GM19043 (cell line): Measurements from ENCODE around the gene MACROD2.

ENCODE experiments used
- ATAC-seq: cut with Tn5 transposase; IDR thresholded peaks from one replicate; pipeline ENCODE4 v1.9.1; 2021; ENCODE audit warnings: low read depth; ENCODE audit not compliant: unreplicated experiment

The MACROD2 gene

GRCh38 chr20:15911581-15911980, 1916.3 kb downstream of the MACROD2 start:
- no peak for ATAC-seq

DNA sequence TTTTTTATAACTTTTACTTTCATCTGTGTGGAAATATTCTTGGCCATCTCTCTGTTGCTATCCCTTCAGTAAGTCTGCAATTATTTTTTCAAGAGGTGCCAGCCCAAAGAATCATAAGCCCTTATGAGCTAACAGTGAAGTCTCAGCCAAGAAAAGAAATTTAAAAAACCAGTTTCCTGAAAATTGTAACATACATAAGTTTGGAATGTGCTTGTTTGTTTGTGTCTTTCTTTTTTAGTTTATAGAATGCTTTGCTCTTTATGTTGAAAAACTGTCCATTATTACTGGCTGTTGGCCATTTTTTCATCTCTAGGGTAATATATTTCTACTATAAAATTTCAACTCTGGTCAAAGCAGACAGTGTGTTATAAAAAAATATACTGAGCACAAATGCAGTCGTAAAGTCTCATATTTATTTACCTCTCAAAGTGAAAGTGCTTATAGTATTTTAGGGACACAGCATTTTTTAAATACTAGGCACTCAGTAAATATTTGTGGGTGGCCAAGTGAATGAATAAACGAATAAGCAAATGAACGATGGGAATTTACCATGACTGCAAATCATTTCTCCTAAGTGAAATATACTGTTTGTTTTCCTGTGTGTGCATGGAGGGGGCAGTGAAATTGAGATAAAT, 1918.2 kb downstream of the MACROD2 start:
- ATAC-seq, result no peak

DNA sequence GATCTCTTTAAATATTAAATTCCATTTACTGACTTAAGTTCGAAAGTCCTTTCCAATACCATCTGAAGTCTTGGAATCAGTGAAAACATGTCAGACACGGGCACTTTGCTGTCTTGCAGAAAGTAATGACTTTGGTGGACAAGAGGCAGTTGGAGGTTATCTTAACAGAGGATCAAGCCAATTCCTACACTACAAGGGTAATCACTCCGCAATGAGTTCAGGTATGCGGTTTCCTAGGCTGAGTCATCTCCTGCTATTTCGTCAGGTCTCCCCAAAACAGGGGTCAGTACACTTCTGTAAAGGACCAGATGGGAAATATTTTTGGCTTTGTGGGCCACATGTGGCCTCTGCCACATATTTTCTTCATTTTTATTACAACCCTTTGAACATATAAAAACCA, 1921.3 kb downstream of the MACROD2 start:
- no peak for ATAC-seq

DNA sequence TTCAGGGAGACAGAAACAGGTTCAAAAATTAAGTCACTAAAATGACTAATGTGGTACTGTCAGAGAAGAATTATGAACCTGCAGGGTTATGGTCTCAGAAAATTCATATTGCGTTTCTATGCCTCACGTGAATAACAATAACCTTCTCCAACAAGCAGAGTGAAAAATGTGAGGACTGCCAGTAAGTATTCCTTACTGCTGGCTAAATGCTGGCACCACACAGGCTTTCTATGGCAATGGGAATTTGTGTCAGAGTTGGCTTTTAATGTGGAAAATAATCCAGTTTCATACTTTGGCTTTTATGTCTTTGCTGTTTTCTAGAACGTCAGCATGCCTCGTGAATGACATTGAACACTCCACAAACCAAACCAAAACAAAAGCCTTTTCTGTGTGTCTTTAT, 1922.0 kb downstream of the MACROD2 start:
- ATAC-seq, result no peak

DNA sequence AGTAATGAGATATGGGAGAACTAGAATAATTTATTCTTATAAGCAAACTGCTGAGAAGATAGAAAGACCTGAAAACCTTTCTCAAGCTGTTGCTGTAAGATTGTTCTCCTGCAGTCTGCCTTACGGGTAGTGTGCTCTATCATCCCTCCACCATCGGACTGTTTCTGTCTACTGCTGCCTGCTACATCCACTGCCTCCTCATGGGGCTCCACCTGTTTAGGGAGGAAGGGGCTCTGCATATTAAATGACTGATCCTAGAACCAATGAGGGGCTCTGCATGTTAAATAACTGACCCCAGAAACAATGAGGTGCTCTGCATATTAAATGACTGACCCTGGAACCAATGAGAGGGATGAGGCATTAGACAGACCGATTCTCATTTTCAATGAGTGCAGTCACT, 1923.3 kb downstream of the MACROD2 start:
- no peak for ATAC-seq

DNA sequence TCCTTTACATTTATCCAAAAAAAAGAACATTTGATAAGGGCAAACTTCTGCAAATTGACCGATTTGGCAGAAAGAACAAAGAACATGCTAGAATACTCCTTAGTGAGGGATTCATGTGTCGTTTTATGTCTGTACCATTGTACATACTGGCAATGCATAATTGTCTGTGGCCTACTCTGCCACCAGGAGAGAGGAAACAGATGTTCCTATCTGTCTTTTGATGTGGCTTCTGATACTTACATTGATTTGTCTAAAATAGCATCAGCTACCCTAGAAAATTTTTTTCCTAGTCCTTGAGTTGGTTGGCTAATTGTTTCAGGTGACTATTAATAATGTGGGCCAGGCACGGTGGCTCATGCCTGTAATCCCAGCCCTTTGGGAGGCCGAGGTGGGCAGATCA, 1923.8 kb downstream of the MACROD2 start:
- ATAC-seq, result no peak

DNA sequence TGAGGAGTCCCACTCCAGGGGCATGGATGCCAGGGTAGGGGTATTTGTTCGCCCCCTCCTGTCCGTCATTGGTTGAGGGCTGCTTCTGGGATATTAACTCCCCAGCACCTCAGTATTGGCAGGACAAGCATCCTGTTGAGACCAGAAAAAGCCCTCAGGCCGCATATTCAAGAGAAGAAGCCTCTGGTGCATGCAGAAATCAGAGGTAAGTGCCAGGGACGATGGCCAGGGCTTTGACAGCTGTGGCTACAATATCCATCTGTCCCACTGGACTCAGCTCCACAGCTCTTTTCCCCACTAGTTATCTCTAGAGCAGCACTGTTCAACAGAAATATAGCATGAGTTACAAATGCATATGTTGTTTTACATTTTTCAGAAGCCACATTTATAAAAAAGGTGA, 1926.6 kb downstream of the MACROD2 start:
- ATAC-seq, result no peak

GRCh38 chr20:15922556-15922955, 1927.2 kb downstream of the MACROD2 start:
- peak; percentile 25 for ATAC-seq

- peak; percentile 71 for ATAC-seq
These were observed 1927.9 kb downstream of the MACROD2 start for GRCh38 chr20:15923030-15923776.

DNA sequence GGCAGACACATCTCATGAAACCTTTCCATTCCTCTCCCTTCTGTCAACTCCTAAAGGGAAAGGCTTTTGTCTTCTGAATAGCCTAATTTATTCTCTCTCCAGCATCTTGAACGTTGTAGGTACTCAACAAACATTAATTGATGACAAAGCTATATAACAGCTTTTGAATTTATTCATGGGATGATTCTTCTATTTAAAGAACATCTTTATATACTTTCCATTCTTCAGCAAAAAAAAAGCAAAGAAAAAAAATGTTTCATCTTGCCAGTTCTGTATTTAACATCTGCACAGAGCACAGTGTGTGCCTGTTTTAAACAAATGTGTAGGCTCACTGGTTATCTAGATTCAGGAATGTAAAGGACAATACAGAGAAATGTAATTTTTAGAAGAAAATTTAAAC, 1929.2 kb downstream of the MACROD2 start:
- ATAC-seq, result no peak

DNA sequence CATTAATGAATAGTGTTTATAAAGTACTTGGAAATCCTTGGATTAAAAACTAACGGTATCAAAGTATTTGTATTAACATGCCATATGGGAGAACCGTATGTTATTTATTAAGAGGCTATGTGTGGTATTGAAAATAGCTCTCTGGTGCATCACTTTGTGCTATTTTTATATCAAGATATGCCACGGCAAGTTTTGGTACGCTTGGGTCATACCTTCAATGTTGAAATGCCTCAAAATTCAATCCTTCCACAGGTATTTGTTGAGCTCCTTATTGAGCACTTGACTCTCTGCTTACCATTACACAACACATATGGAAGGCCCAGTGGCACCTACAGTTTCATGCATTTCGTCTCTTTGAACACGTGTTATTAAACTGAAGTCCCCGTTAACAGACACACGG, 1930.1 kb downstream of the MACROD2 start:
- ATAC-seq, result no peak

DNA sequence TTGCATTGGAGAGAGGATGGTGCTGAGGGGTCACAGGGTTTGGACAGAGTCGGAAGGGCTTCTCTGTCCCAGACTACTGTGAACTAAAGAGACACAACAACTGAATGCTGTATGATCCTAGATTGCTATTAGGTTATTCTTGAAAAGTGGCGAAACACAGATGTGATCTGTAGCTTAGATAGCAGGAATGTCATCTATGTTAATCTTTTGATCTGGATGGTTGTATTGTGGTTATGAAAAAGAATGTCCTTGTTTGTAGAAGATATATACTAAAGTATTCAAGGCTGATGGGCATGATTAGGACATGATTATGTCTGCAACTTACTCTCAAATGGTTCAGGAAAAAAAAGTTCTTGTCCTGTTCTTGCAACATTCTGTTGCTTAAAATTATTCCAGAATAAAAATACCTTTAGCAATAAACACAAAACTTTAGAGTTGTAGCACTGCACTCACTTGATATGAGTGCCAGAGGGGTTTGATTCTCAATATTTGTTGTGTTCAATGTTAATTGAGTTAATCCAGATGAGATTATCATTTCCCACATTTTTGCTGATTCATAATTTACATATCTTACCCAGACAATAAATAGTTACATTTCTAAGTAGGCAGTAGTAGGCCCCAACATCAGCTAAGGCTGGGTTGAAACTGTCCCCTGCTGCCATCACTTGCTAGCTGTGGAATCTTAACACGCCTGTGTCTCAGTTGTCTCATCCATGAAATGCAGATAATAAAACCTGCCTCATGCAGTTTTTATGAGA, 1932.8 kb downstream of the MACROD2 start:
- ATAC-seq, result no peak

- ATAC-seq, result no peak
These were observed 1933.6 kb downstream of the MACROD2 start for GRCh38 chr20:15928946-15929345.

GRCh38 chr20:15930311-15931305, 1935.3 kb downstream of the MACROD2 start:
- ATAC-seq, result no peak

DNA sequence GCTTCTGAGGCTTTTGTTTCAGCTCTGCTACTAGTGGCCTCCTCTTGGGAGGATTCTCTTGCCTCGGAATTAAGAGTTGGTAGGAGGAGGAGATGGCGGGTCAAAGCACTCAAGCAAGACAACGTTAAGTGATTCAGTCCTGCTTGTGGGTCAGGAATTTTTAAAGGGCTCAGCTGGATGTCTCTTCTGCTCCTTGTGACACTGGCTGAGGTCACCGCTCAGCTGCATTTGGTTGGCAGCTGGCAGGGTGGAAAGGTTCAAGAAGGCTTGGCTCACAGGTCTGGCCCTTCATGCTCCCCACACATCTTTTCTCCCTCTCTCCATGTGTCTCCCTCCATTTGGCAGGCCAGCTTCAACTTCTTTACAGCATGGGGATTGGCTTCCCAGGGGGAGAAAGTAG, 1936.6 kb downstream of the MACROD2 start:
- no peak for ATAC-seq

- peak; percentile 92 for ATAC-seq
These were observed 1941.9 kb downstream of the MACROD2 start for GRCh38 chr20:15937179-15937578.

GRCh38 chr20:15938847-15939246, 1943.5 kb downstream of the MACROD2 start:
- ATAC-seq, result no peak

DNA sequence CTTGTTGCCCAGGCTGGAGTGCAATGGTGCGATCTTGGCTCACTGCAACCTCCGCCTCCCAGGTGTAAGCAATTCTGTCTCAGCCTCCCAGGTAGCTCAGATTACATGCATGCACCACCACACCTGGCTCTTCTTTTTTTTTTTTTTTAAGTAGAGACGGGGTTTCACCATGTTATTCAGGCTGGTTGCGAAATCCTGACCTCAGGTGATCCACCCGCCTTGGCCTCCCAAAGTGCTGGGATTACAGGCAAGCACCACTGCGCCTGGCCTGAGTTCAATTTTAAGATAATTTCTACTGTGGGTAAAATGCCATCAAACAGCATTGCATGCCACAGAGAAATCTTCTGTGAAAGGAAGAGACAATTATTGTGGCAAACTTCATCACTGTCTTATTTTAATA, 1944.8 kb downstream of the MACROD2 start:
- ATAC-seq, result no peak

DNA sequence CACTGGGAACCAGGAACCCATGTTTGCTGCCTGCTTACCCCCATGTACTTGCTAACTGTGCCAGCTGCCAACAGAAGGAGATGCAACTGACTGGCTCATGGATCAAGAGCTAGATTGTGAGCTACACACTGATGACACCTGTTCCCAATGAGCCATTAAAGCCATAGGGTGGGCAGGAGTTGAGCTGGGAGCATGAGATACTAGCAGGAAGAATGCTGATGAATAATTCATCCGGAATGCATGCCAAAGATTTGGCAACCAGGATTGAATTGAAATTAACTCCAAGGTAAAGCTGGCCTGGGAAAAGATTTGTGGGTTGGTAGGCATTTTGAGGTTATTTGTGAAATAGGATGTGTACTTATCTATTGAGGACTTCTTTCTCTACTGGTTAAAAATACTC, 1946.8 kb downstream of the MACROD2 start:
- ATAC-seq, result no peak

DNA sequence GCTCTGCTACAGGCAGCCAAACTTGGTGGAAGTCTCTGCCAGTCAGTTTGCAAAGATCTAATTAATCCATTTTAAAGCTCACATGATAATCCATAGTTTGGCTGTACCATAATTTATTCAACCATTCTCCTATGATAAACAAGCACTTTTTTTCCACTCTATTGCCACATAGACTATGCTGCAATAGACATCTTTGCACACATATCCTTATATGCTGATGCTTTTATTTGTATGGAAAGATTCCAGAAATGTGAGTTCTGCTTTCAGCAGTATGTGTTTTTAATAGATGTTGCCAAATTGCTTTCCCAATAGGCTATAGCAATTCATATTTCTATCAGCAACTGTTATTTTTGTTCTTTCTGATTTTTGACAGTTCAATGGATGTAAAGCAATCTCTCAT, 1950.0 kb downstream of the MACROD2 start:
- ATAC-seq, result no peak
